GM10266 (cell line): ENCODE results near the gene CACNA1B.
"Not testable (repeated sequence)": the region's sequence is repeated elsewhere in the genome, so short reads cannot be mapped to it uniquely, and the experiment has no call there.

Experiments
- DNase-seq: peaks from one replicate; pipeline ENCODE4 v3.0.0; 2012; ENCODE audit errors: extremely low spot score
- CTCF ChIP-seq: IDR thresholded peaks from 2 replicates; pipeline ENCODE4 v1.5.1; 2012; ENCODE audit warnings: mild to moderate bottlenecking, low read depth; ENCODE audit not compliant: control insufficient read depth, insufficient read depth; ENCODE audit errors: missing control alignments

Gene CACNA1B

GRCh38 chr9:138013836-138014562, 136.4 kb downstream of the CACNA1B start:
- TF ChIP-seq CTCF: no peak
- DNase-seq: no peak

- no peak for TF ChIP-seq CTCF
- no peak for DNase-seq
Observed at GRCh38 chr9:138014563-138014945, 137.0 kb downstream of the CACNA1B start.

GRCh38 chr9:138015021-138015829, 137.6 kb downstream of the CACNA1B start:
- no peak for TF ChIP-seq CTCF
- no peak for DNase-seq

- no peak for DNase-seq
- no peak for TF ChIP-seq CTCF
Observed at GRCh38 chr9:138016406-138017187, 139.0 kb downstream of the CACNA1B start.

- no peak for DNase-seq
- no peak for TF ChIP-seq CTCF
Observed at GRCh38 chr9:138017200-138017599, 139.6 kb downstream of the CACNA1B start.

GRCh38 chr9:138019514-138019913, 141.9 kb downstream of the CACNA1B start:
- DNase-seq: not testable (repeated sequence)

GRCh38 chr9:138020120-138020794, 142.7 kb downstream of the CACNA1B start:
- no peak for DNase-seq
- no peak for TF ChIP-seq CTCF
